Measurements from ENCODE around the gene SEC11A.

GRCh38 chr15:84654689-84655453, 61.1 kb downstream of the SEC11A start:
- TF ChIP-seq CTCF (conservative IDR thresholded peaks at IDR 0.05; ENCODE audit: low read depth, low read length) (peak; percentile 85), EZH2 (IDR thresholded peaks at IDR 0.05; ENCODE audit: borderline replicate concordance, low read depth, low read length, poor library complexity, severe bottlenecking) (no peak)

All from A673 (cell line).